Spleen (tissue), 7 donors: ENCODE measurements around the gene TNXB.

Source experiments
- POLR2AphosphoS5 ChIP-seq, 3 donors: sonication (generic); formaldehyde crosslinking; IDR thresholded peaks; one replicate each; pipeline ENCODE4 v1.5.1; 2017; ENCODE audit warnings: antibody characterized with exemption in 3 of 3
- TF ChIP-seq, protein P1 (sequence below), 11 experiments: fragments of 200-600 bp in 7 of 11; fragments of 450-650 bp in 4 of 11; sonication (generic) in 4 of 11; IDR thresholded peaks in 8 of 11; conservative IDR thresholded peaks in 3 of 11; 1 replicate in 7 of 11; 2 replicates in 4 of 11; pipeline versions ENCODE4 v1.4.0 to v1.8.0; 2016 to 2021; ENCODE audit warnings: antibody characterized with exemption in 11 of 11, inconsistent platforms in 4 of 11, mild to moderate bottlenecking in 1 of 11
- donor health status: DM: no; HTN: no; CAD: no; lungs with moderate emphysema.
- donor health status: DM: no; HTN: no; CAD: no.
- donor health status: DM: no; HTN: no; CAD: no.

DNA sequence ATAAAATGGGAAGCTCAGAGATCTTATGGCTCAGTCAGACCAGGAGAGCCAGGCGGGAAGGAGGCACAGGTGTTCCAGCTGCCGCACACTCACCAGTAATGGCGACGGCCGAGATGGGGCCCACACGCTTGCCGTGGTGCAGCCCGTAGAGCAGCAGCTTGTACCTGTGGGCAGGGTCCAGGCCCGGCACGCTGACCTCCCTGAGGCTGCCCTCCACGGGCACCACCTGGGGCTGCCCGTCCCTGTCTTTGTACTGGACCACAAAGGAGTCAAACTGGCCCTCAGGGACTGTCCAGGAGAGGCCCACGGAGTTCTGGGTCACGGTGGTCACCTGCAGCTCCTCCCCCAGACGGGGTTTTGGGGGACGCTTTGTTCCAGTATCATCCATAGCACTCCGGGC is 39.7 kb downstream of the TNXB start:
- TF ChIP-seq, protein P1, sequence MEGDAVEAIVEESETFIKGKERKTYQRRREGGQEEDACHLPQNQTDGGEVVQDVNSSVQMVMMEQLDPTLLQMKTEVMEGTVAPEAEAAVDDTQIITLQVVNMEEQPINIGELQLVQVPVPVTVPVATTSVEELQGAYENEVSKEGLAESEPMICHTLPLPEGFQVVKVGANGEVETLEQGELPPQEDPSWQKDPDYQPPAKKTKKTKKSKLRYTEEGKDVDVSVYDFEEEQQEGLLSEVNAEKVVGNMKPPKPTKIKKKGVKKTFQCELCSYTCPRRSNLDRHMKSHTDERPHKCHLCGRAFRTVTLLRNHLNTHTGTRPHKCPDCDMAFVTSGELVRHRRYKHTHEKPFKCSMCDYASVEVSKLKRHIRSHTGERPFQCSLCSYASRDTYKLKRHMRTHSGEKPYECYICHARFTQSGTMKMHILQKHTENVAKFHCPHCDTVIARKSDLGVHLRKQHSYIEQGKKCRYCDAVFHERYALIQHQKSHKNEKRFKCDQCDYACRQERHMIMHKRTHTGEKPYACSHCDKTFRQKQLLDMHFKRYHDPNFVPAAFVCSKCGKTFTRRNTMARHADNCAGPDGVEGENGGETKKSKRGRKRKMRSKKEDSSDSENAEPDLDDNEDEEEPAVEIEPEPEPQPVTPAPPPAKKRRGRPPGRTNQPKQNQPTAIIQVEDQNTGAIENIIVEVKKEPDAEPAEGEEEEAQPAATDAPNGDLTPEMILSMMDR (IDR thresholded peaks at IDR 0.05 in 8 of 11, conservative IDR thresholded peaks at IDR 0.05 in 3 of 11): no peak
- no peak for TF ChIP-seq POLR2AphosphoS5 (IDR thresholded peaks at IDR 0.05)
